IMR-90 (cell line): ENCODE results near the gene RAD51B. TPM values are rescaled to one million over a fixed set of nuclear protein-coding genes. Genes with fewer than 3 reads are reported as not detected.

Source experiments
- ATAC-seq: fragments of 200-7000 bp; cut with Tn5 transposase; 2 replicates; pipeline ENCODE4 v1.9.1; 2020; ENCODE audit warnings: low read depth, mild to moderate bottlenecking, moderate library complexity
- BruUV-seq: library from RNA; stranded (reverse); fragments of 400-500 nt; replicated peaks from 2 replicates; lab custom pipeline; 2021; lab: Mats Ljungman, UMichigan
- CTCF ChIA-PET: fragments of 300-600 bp; formaldehyde crosslinking; extraction: SDS; loops from one replicate; lab custom pipeline; 2021; ENCODE audit warnings: antibody characterized with exemption; lab: Yijun Ruan, JAX
- POLR2A ChIA-PET: fragments of 300-600 bp; sonication (Branson Sonifier 250); formaldehyde crosslinking; loops from one replicate; lab custom pipeline; 2022; ENCODE audit warnings: antibody characterized with exemption; ENCODE audit not compliant: unreplicated experiment; lab: Charles Lee
- DNase-seq: peaks from one replicate; pipeline ENCODE4 v3.0.0; 2013
- H2AFZ ChIP-seq: replicated peaks from 2 replicates; pipeline ENCODE3; 2013; ENCODE audit warnings: low read length, mild to moderate bottlenecking; ENCODE audit not compliant: poor library complexity
- H2AK5ac ChIP-seq: 2 replicates; pipeline ENCODE4 v1.6.1; 2013; ENCODE audit warnings: low read depth, low read length, inconsistent platforms
- H2AK9ac ChIP-seq: replicated peaks from 2 replicates; pipeline ENCODE3; 2013; ENCODE audit warnings: mild to moderate bottlenecking, low read depth, low read length, moderate library complexity; ENCODE audit not compliant: poor library complexity
- H2BK120ac ChIP-seq: 2 replicates; pipeline ENCODE4 v1.6.1; 2013; ENCODE audit warnings: low read depth, low read length, inconsistent platforms
- H2BK15ac ChIP-seq: 3 replicates; pipeline ENCODE4 v1.6.1; 2013; ENCODE audit warnings: low read depth, low read length, inconsistent platforms
- H2BK20ac ChIP-seq: 2 replicates; pipeline ENCODE4 v1.6.1; 2013; ENCODE audit warnings: low read depth, mild to moderate bottlenecking, inconsistent platforms, low read length, moderate library complexity
- H2BK5ac ChIP-seq: 2 replicates; pipeline ENCODE4 v1.6.1; 2013; ENCODE audit warnings: mild to moderate bottlenecking, low read depth, low read length, inconsistent platforms; ENCODE audit not compliant: poor library complexity, severe bottlenecking
- H3K14ac ChIP-seq: replicated peaks from 2 replicates; pipeline ENCODE4 v1.6.1; 2013; ENCODE audit warnings: low read depth, low read length, inconsistent platforms
- H3K18ac ChIP-seq: 2 replicates; pipeline ENCODE4 v1.6.1; 2013; ENCODE audit warnings: low read depth, low read length, control low read depth
- H3K23ac ChIP-seq: 2 replicates; pipeline ENCODE4 v1.6.1; 2013; ENCODE audit warnings: low read depth, low read length, inconsistent platforms
- H3K27ac ChIP-seq: 2 replicates; pipeline ENCODE4 v1.5.1; 2013; ENCODE audit warnings: mild to moderate bottlenecking, control low read depth, low read length; ENCODE audit not compliant: insufficient read depth
- H3K27me3 ChIP-seq: 2 replicates; pipeline ENCODE4 v1.6.1; 2013; ENCODE audit warnings: low read length; ENCODE audit not compliant: control insufficient read depth, insufficient read depth
- H3K36me3 ChIP-seq: 2 replicates; pipeline ENCODE4 v1.6.1; 2013; ENCODE audit warnings: low read length, mixed read lengths; ENCODE audit not compliant: control insufficient read depth, insufficient read depth
- H3K4ac ChIP-seq: 2 replicates; pipeline ENCODE4 v1.6.1; 2013; ENCODE audit warnings: low read depth, low read length, inconsistent platforms
- H3K4me1 ChIP-seq: 2 replicates; pipeline ENCODE4 v1.6.1; 2013; ENCODE audit warnings: low read length, mixed read lengths; ENCODE audit not compliant: control insufficient read depth, insufficient read depth
- H3K4me2 ChIP-seq: 2 replicates; pipeline ENCODE4 v1.6.1; 2013; ENCODE audit warnings: low read depth, mild to moderate bottlenecking, control low read depth, low read length, moderate library complexity
- H3K4me3 ChIP-seq: 2 replicates; pipeline ENCODE4 v1.5.1; 2013; ENCODE audit warnings: low read depth, mild to moderate bottlenecking, control low read depth, low read length, moderate library complexity; ENCODE audit not compliant: insufficient read depth
- H3K56ac ChIP-seq: 2 replicates; pipeline ENCODE4 v1.6.1; 2013; ENCODE audit warnings: low read length, inconsistent platforms; ENCODE audit not compliant: insufficient read depth; ENCODE audit errors: extremely low read depth
- H3K79me1 ChIP-seq, 2 experiments: 2 replicates each; pipeline ENCODE4 v1.6.1; 2013; ENCODE audit warnings: low read length in 2 of 2, inconsistent platforms in 1 of 2, low read depth in 1 of 2
- H3K9ac ChIP-seq: 2 replicates; pipeline ENCODE4 v1.6.1; 2013; ENCODE audit warnings: low read depth, low read length, control low read depth
- H3K9me1 ChIP-seq: 2 replicates; pipeline ENCODE4 v1.6.1; 2013; ENCODE audit warnings: low read length, inconsistent platforms; ENCODE audit not compliant: insufficient read depth
- H3K9me3 ChIP-seq: 2 replicates; pipeline ENCODE4 v1.6.1; 2013; ENCODE audit warnings: low read length; ENCODE audit not compliant: control insufficient read depth, insufficient read depth
- H4K20me1 ChIP-seq: 2 replicates; pipeline ENCODE4 v1.6.1; 2013; ENCODE audit warnings: low read length, inconsistent platforms; ENCODE audit not compliant: insufficient read depth
- H4K5ac ChIP-seq: 2 replicates; pipeline ENCODE4 v1.6.1; 2013; ENCODE audit warnings: mild to moderate bottlenecking, low read depth, low read length, control low read depth
- H4K8ac ChIP-seq, 2 experiments: 2 replicates each; pipeline ENCODE4 v1.6.1; 2013; ENCODE audit warnings: low read depth in 2 of 2, low read length in 2 of 2, control low read depth in 1 of 2, inconsistent platforms in 1 of 2
- H4K91ac ChIP-seq: 2 replicates; pipeline ENCODE4 v1.6.1; 2013; ENCODE audit warnings: low read depth, low read length, inconsistent platforms; ENCODE audit not compliant: insufficient read depth
- BHLHE40 ChIP-seq: fragments of 150-350 bp; IDR thresholded peaks from 2 replicates; pipeline ENCODE4 v1.6.1; 2016; ENCODE audit warnings: mild to moderate bottlenecking, low read depth, low read length
- CEBPB ChIP-seq: IDR thresholded peaks from 2 replicates; pipeline ENCODE4 v1.6.1; 2012; ENCODE audit warnings: low read depth, low read length, improper control_type of control experiment
- CHD1 ChIP-seq: IDR thresholded peaks from 2 replicates; pipeline ENCODE4 v1.6.1; 2012; ENCODE audit warnings: low read depth, low read length, improper control_type of control experiment
- CTCF ChIP-seq: conservative IDR thresholded peaks from 2 replicates; pipeline ENCODE4 v1.5.1; 2012; ENCODE audit warnings: mild to moderate bottlenecking, low read depth, low read length, improper control_type of control experiment
- ELK1 ChIP-seq: fragments of 150-350 bp; IDR thresholded peaks from 2 replicates; pipeline ENCODE4 v1.6.1; 2016; ENCODE audit warnings: low read depth, mild to moderate bottlenecking, low read length, moderate library complexity, borderline replicate concordance
- FOS ChIP-seq: fragments of 150-350 bp; IDR thresholded peaks from 2 replicates; pipeline ENCODE4 v1.6.1; 2016; ENCODE audit warnings: low read depth, low read length
- MAFK ChIP-seq: IDR thresholded peaks from 2 replicates; pipeline ENCODE4 v1.6.1; 2012; ENCODE audit warnings: low read depth, low read length, improper control_type of control experiment
- MAZ ChIP-seq: IDR thresholded peaks from 2 replicates; pipeline ENCODE4 v1.6.1; 2012; ENCODE audit warnings: low read depth, mild to moderate bottlenecking, low read length, improper control_type of control experiment, moderate library complexity, borderline replicate concordance
- MXI1 ChIP-seq: IDR thresholded peaks from 2 replicates; pipeline ENCODE4 v1.6.1; 2012; ENCODE audit warnings: low read depth, mild to moderate bottlenecking, low read length, moderate library complexity, borderline replicate concordance
- NFE2L2 ChIP-seq: fragments of 150-350 bp; IDR thresholded peaks from 2 replicates; pipeline ENCODE4 v1.6.1; 2016; ENCODE audit warnings: low read depth, mild to moderate bottlenecking, low read length
- POLR2A ChIP-seq: IDR thresholded peaks from 2 replicates; pipeline ENCODE4 v1.6.1; 2012; ENCODE audit warnings: mild to moderate bottlenecking, low read depth, low read length
- RAD21 ChIP-seq: IDR thresholded peaks from 2 replicates; pipeline ENCODE4 v1.6.1; 2012; ENCODE audit warnings: low read length, improper control_type of control experiment
- RFX5 ChIP-seq: IDR thresholded peaks from 2 replicates; pipeline ENCODE4 v1.8.0; 2012; ENCODE audit warnings: low read depth, mild to moderate bottlenecking, low read length, moderate library complexity
- SMC3 ChIP-seq: fragments of 150-350 bp; IDR thresholded peaks from 2 replicates; pipeline ENCODE4 v1.6.1; 2016; ENCODE audit warnings: low read depth, mild to moderate bottlenecking, antibody characterized with exemption, low read length, moderate library complexity
- USF2 ChIP-seq: fragments of 150-350 bp; IDR thresholded peaks from 2 replicates; pipeline ENCODE4 v1.6.1; 2017; ENCODE audit warnings: mild to moderate bottlenecking, antibody characterized with exemption, low read length, low read depth
- WGBS, 2 experiments: methylation state at CpG; one replicate each; pipeline versions ENCODE4 v1.1.5 to v1.1.7; 2013; ENCODE audit warnings: missing lambda C conversion rate in 2 of 2; ENCODE audit not compliant: insufficient read length in 1 of 2; ENCODE audit errors: extremely low coverage in 2 of 2; 5-methylcytosine and 5-hydroxymethylcytosine counted together
- dilution Hi-C: fragments of 300-500 bp; cut with HindIII; formaldehyde crosslinking; loops from one replicate; pipeline ENCODE4 v1.14.3; 2018; ENCODE audit warnings: low sequenced_read_pairs; ENCODE audit not compliant: unreplicated experiment
- in situ Hi-C: fragments of 300-500 bp; cut with MboI; formaldehyde crosslinking; loops from 3 replicates; pipeline ENCODE4 v1.14.3; 2019; ENCODE audit warnings: low sequenced_read_pairs, inconsistent platforms, mixed read lengths
- intact Hi-C: fragments of 100-400 bp; cut with micrococcal nuclease; formaldehyde crosslinking; loops from 2 replicates; pipeline ENCODE4 v1.10.0; 2022
- polyA plus RNA-seq, 3 experiments: library from polyadenylated mRNA; depleted of rRNA; stranded (reverse); fragments of >200 nt; gene quantifications; 2 replicates each; pipeline ENCODE4 v1.2.3, GENCODE V29; 2012; ENCODE audit warnings: low replicate concordance in 1 of 3
- total RNA-seq: library from RNA; depleted of rRNA; stranded (reverse); fragments of >200 nt; gene quantifications from 2 replicates; pipeline ENCODE4 v1.2.3, GENCODE V29; 2012

The RAD51B gene
- total and polyA plus RNA-seq, 2 of the 4 experiments (the other 2 are of a cell fraction), result 5.1 to 18.8 TPM

- H3K27me3 ChIP-seq, result no peaks in the 10 kb centered on the region
- no peak overlapping the region for H2AK9ac ChIP-seq
- DNase-seq (peak; percentile 17), ATAC-seq (no peak)
- POLR2A ChIA-PET, result no interaction called here
- WGBS, 2 experiments, result no CpG with 5 or more reads among the region's 1 CpG
- no peak overlapping the region for H3K27ac ChIP-seq
- 0 out of 2 replicates have a peak overlapping the region, but pooled peaks have one; percentile 11 for H3K56ac ChIP-seq
- no peak for TF ChIP-seq ELK1
- no peak for TF ChIP-seq CTCF
- TF ChIP-seq RAD21, result no peak
- no peak for TF ChIP-seq RFX5
- TF ChIP-seq CHD1, result no peak
- no peak for TF ChIP-seq USF2
- no peak for TF ChIP-seq MXI1
- TF ChIP-seq FOS, result no peak
- no peak for TF ChIP-seq POLR2A
- no peak for TF ChIP-seq NFE2L2
- no peak for TF ChIP-seq SMC3
- TF ChIP-seq BHLHE40, result no peak
- TF ChIP-seq MAZ, result no peak
- no peak for TF ChIP-seq MAFK
- no peak for TF ChIP-seq CEBPB
- H2BK5ac ChIP-seq, result no peak overlapping the region
- H2AFZ ChIP-seq, result no peak overlapping the region
- no peak overlapping the region for H2BK15ac ChIP-seq
- H3K4me3 ChIP-seq, result no peak overlapping the region
- CTCF ChIA-PET, result no interaction called here
- H2AK5ac ChIP-seq, result no peak overlapping the region
- H3K4me2 ChIP-seq, result no peak overlapping the region
- H2BK120ac ChIP-seq, result no peak overlapping the region
- peaks cover 2% of the 10 kb centered on the region; the same call in 1 of the 2 replicates for H3K9me1 ChIP-seq
- no peak overlapping the region for H3K23ac ChIP-seq
- BruUV-seq, result no TSS peak
- H4K8ac ChIP-seq, result no peak overlapping the region
- H3K18ac ChIP-seq, result no peak overlapping the region
- no peaks in the 10 kb centered on the region for H3K9me3 ChIP-seq
- dilution Hi-C loops (no loop called here), intact Hi-C loops (no loop called here), in situ Hi-C loops (no loop called here)
- no peak overlapping the region for H3K9ac ChIP-seq
- no peak overlapping the region for H3K4ac ChIP-seq
- H4K91ac ChIP-seq, result no peak overlapping the region
- H4K20me1 ChIP-seq, result no peaks in the 10 kb centered on the region
- H3K36me3 ChIP-seq, result no peaks in the 10 kb centered on the region
- H3K4me1 ChIP-seq, result no peaks in the 10 kb centered on the region
- H2BK20ac ChIP-seq, result no peak overlapping the region
- no peaks in the 10 kb centered on the region for H3K79me1 ChIP-seq
- no peak overlapping the region for H4K5ac ChIP-seq
- H3K14ac ChIP-seq, result no peak overlapping the region
Measured at GRCh38 chr14:68094752-68095151, 275.2 kb downstream of the RAD51B start.
